Glomerular visceral epithelial cell (primary cell): ENCODE data around the gene FOXP1.

ENCODE experiments used
- DNase-seq: peaks from one replicate; pipeline ENCODE4 v3.0.0-alpha.2; 2016; ENCODE audit errors: extremely low spot score

FOXP1 gene

GRCh38 chr3:71485896-71486295 is 97.6 kb downstream of the FOXP1 start:
- no peak for DNase-seq

- no peak for DNase-seq
Measured at GRCh38 chr3:71484452-71484851, 99.1 kb downstream of the FOXP1 start.

- DNase-seq = no peak
Measured at GRCh38 chr3:71484047-71484446, 99.5 kb downstream of the FOXP1 start.

GRCh38 chr3:71482771-71483170 is 100.8 kb downstream of the FOXP1 start:
- no peak for DNase-seq

- DNase-seq = peak; percentile 37
Measured at GRCh38 chr3:71478568-71478967, 105.0 kb downstream of the FOXP1 start.

- DNase-seq = no peak
Measured at GRCh38 chr3:71476950-71477349, 106.6 kb downstream of the FOXP1 start.

- peak; percentile 15 for DNase-seq
Measured at GRCh38 chr3:71469138-71469435, 114.4 kb downstream of the FOXP1 start.

- no peak for DNase-seq
Measured at GRCh38 chr3:71468311-71469137, 115.0 kb downstream of the FOXP1 start.

- DNase-seq = no peak
Measured at GRCh38 chr3:71466483-71466882, 117.0 kb downstream of the FOXP1 start.

- DNase-seq = no peak
Measured at GRCh38 chr3:71465371-71466036, 118.0 kb downstream of the FOXP1 start.

GRCh38 chr3:71464613-71465012 is 118.9 kb downstream of the FOXP1 start:
- no peak for DNase-seq

- DNase-seq = no peak
Measured at GRCh38 chr3:71463617-71464016, 119.9 kb downstream of the FOXP1 start.

- no peak for DNase-seq
Measured at GRCh38 chr3:71462586-71462985, 120.9 kb downstream of the FOXP1 start.

GRCh38 chr3:71461749-71462483 is 121.6 kb downstream of the FOXP1 start:
- DNase-seq = no peak

- no peak for DNase-seq
Measured at GRCh38 chr3:71461114-71461513, 122.4 kb downstream of the FOXP1 start.

- no peak for DNase-seq
Measured at GRCh38 chr3:71458895-71459294, 124.6 kb downstream of the FOXP1 start.

- DNase-seq = no peak
Measured at GRCh38 chr3:71456826-71457225, 126.7 kb downstream of the FOXP1 start.

GRCh38 chr3:71456156-71456555 is 127.4 kb downstream of the FOXP1 start:
- no peak for DNase-seq

- no peak for DNase-seq
Measured at GRCh38 chr3:71454512-71455403, 128.8 kb downstream of the FOXP1 start.

GRCh38 chr3:71453822-71454511 is 129.6 kb downstream of the FOXP1 start:
- no peak for DNase-seq

GRCh38 chr3:71453319-71453718 is 130.2 kb downstream of the FOXP1 start:
- DNase-seq = no peak
